T-cell (primary cell): ENCODE data around the gene TRAF5. TPM values are rescaled to one million over a fixed set of nuclear protein-coding genes. Genes with fewer than 3 reads are reported as not detected.
A peak's percentile ranks its signal among the peaks of the same experiment; 100 is the strongest.

Experiments
- ATAC-seq, 4 experiments: fragments of 200-7000 bp in 3 of 4; fragments of 150-1000 bp in 1 of 4; cut with Tn5 transposase; replicated peaks in 1 of 4; 1 replicate in 3 of 4; 2 replicates in 1 of 4; pipeline ENCODE4 v1.10.0; 2021; ENCODE audit warnings: moderate library complexity in 3 of 4, mild to moderate bottlenecking in 2 of 4, moderate number of reproducible peaks in 1 of 4
- CTCF ChIA-PET, 2 donors: fragments of 300-600 bp; sonication (Branson Sonifier 250); formaldehyde crosslinking; loops; one replicate each; lab custom pipeline; 2022; ENCODE audit warnings: antibody characterized with exemption in 2 of 2; lab: Charles Lee
- POLR2A ChIA-PET, 2 donors: fragments of 300-600 bp; sonication (Branson Sonifier 250); formaldehyde crosslinking; loops; one replicate each; lab custom pipeline; 2022; ENCODE audit warnings: antibody characterized with exemption in 2 of 2; lab: Charles Lee
- DNase-seq, 35 experiments: peaks; one replicate each; pipeline versions ENCODE4 v3.0.0 to v3.0.0-alpha.2; 2013 to 2023
- H3K27ac ChIP-seq: one replicate; pipeline ENCODE4 v1.5.1; 2013; ENCODE audit warnings: low read length
- H3K27me3 ChIP-seq, 2 experiments: replicated peaks in 1 of 2; 1 replicate in 1 of 2; 2 replicates in 1 of 2; pipeline versions ENCODE4 v1.6.1 to v1.7.0; 2013; ENCODE audit warnings: low read length in 1 of 2, mixed read lengths in 1 of 2; ENCODE audit not compliant: control insufficient read depth in 2 of 2, insufficient read depth in 2 of 2; ENCODE audit errors: extremely low read depth in 1 of 2
- H3K36me3 ChIP-seq, 2 donors: 1 replicate in 1 of 2; 2 replicates in 1 of 2; pipeline versions ENCODE4 v1.6.1 to v1.7.0; 2013; ENCODE audit warnings: low read length in 1 of 2; ENCODE audit not compliant: control insufficient read depth in 2 of 2, insufficient read depth in 1 of 2; ENCODE audit errors: extremely low read depth in 1 of 2
- H3K4me1 ChIP-seq, 2 experiments: 1 replicate in 1 of 2; 2 replicates in 1 of 2; pipeline versions ENCODE4 v1.6.1 to v1.7.0; 2013; ENCODE audit warnings: low read length in 2 of 2, mixed read lengths in 1 of 2; ENCODE audit not compliant: insufficient read depth in 2 of 2, control insufficient read depth in 1 of 2; ENCODE audit errors: extremely low read depth in 1 of 2
- H3K4me3 ChIP-seq, 2 donors: 1 replicate in 1 of 2; 2 replicates in 1 of 2; pipeline versions ENCODE4 v1.5.1 to v1.7.0; 2013; ENCODE audit warnings: mild to moderate bottlenecking in 2 of 2, low read length in 1 of 2, moderate library complexity in 1 of 2; ENCODE audit not compliant: control insufficient read depth in 1 of 2; ENCODE audit errors: extremely low read depth in 1 of 2
- H3K9me3 ChIP-seq: 2 replicates; pipeline ENCODE4 v1.7.0; 2013
- H3K27ac Mint-ChIP-seq, 2 donors: one replicate each; pipeline ENCODE4 v1.8.0; 2020 to 2021; ENCODE audit warnings: mild to moderate bottlenecking in 2 of 2, mixed read lengths in 2 of 2
- H3K27me3 Mint-ChIP-seq, 2 donors: one replicate each; pipeline ENCODE4 v1.8.0; 2021 to 2022; ENCODE audit warnings: mixed read lengths in 2 of 2
- H3K36me3 Mint-ChIP-seq: one replicate; pipeline ENCODE4 v1.8.0; 2021; ENCODE audit warnings: mixed read lengths
- H3K4me1 Mint-ChIP-seq, 3 donors: one replicate each; pipeline ENCODE4 v1.8.0; 2020 to 2022; ENCODE audit warnings: mixed read lengths in 3 of 3, mild to moderate bottlenecking in 1 of 3
- H3K4me3 Mint-ChIP-seq, 3 donors: one replicate each; pipeline ENCODE4 v1.8.0; 2020 to 2022; ENCODE audit warnings: mild to moderate bottlenecking in 3 of 3, mixed read lengths in 3 of 3, moderate library complexity in 3 of 3
- H3K9me3 Mint-ChIP-seq, 3 donors: one replicate each; pipeline ENCODE4 v1.8.0; 2020 to 2022; ENCODE audit warnings: mixed read lengths in 3 of 3
- WGBS: methylation state at CpG from one replicate; pipeline ENCODE4 v1.1.5; 2013; ENCODE audit warnings: missing lambda C conversion rate; ENCODE audit not compliant: insufficient coverage; 5-methylcytosine and 5-hydroxymethylcytosine counted together
- total RNA-seq, 35 experiments: library from RNA in 6 of 35; stranded (reverse) in 6 of 35; fragments of 120-200 nt in 1 of 35; gene quantifications; one replicate each; pipeline versions ENCODE4 v1.2.1 to v1.2.4 and lab custom pipeline; 2013 to 2026

Gene TRAF5
- total RNA-seq, 5 donors from 2014 or later (not counting 1 experiment from before 2014, with no cell fraction given): 49.5 to 64.5 (median 57.2) TPM

DNA sequence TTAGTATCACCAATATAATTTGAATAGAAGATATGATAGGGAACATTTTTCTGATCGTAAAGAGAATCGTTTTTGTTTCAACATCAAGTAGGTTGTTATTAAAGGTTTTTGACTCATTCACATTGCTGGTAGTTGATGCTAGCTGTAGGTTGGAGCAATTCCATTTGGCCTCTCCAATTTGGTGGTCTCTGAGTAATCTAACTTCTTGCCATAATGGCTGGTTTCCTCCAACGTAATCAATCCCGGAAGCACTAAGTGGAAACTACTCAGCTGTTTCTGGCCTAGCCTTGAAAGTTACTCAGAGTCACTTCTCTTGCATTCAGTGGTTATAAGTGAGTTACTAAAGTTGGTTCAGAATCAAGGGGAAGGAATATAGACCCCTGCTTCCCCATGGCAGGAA, 41.4 kb upstream of the TRAF5 start:
- H3K27ac Mint-ChIP-seq: no peak overlapping the region
- no peaks in the 10 kb centered on the region for H3K9me3 Mint-ChIP-seq
- CTCF ChIA-PET: no interaction called here

DNA sequence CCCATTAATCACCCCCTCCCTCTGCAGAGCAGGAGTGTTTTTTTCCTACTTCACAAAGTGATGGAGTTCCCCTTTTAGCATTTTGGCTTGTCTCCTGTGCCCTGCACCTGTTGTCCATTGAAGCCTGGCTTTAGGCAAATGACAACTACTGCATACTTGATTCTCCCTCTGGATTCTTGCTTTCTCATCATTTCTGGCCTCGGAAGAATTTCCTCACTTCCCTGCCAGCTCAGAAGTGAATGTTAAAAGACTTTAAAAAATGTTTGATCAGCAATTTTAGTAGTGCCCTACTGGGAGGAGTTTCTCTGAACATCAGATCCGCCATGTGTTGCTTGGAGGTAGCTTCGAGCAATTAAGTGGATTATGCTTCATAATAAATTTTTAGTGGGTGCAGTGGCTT, 39.4 kb upstream of the TRAF5 start:
- POLR2A ChIA-PET: no interaction called here
- H3K36me3 Mint-ChIP-seq: peaks cover 55% of the 10 kb centered on the region
- no peaks in the 10 kb centered on the region for H3K9me3 ChIP-seq
- no peak overlapping the region for H3K4me3 ChIP-seq
- H3K9me3 Mint-ChIP-seq: no peaks in the 10 kb centered on the region
- H3K36me3 ChIP-seq: peaks cover 0 to 65% of the 10 kb centered on the region in 2 donors
- H3K27me3 Mint-ChIP-seq: no peaks in the 10 kb centered on the region
- no peaks in the 10 kb centered on the region for H3K27me3 ChIP-seq
- H3K4me1 Mint-ChIP-seq: peaks cover 14 to 18% (median 15%) of the 10 kb centered on the region in 3 donors
- CTCF ChIA-PET: no interaction called here
- no peak for DNase-seq
- H3K4me3 Mint-ChIP-seq: no peak overlapping the region
- no peak overlapping the region for H3K27ac ChIP-seq
- no peak overlapping the region for H3K27ac Mint-ChIP-seq
- no peaks in the 10 kb centered on the region for H3K4me1 ChIP-seq
- ATAC-seq: no peak
- WGBS: 83% methylated on average over 2 of the region's 3 CpGs

More for the DNA sequence above, 41.4 kb upstream of the TRAF5 start:
- H3K27me3 ChIP-seq: no peaks in the 10 kb centered on the region
- H3K4me1 ChIP-seq: no peaks in the 10 kb centered on the region
- H3K4me3 Mint-ChIP-seq: no peak overlapping the region
- H3K27me3 Mint-ChIP-seq: no peaks in the 10 kb centered on the region
- no peaks in the 10 kb centered on the region for H3K9me3 ChIP-seq
- WGBS: 96% methylated on average over 3 of the region's 4 CpGs
- no peak overlapping the region for H3K4me3 ChIP-seq
- no peak overlapping the region for H3K27ac ChIP-seq
- peaks cover 8 to 18% (median 12%) of the 10 kb centered on the region in 3 donors for H3K4me1 Mint-ChIP-seq
- DNase-seq: no peak
- POLR2A ChIA-PET: interaction anchor here in 1 of 2 donors (0.5 kb wide), 1 partner anchor 25 kb away, joined by 3 read pairs; no protein-coding TSS in a partner anchor
- peaks cover 45% of the 10 kb centered on the region for H3K36me3 Mint-ChIP-seq
- no peak for ATAC-seq
- peaks cover 0 to 59% of the 10 kb centered on the region in 2 donors for H3K36me3 ChIP-seq

DNA sequence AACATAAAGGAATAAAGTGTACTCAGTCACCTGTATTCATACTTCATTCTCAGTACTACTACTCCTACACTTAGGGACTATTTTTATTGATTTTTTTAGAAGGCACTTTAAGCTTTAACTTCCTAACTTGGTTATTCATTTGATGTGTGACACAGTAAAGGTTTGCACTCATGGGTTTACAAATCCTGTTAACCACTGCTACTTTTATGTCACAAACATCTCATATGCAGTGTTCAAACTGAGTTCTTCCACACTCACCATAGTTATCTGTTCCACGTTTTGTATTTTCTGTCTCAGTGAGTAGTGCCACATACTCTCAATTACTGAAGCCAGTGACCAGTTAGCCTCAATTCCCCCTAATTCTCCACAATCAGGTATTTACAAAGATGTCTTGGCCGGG, 34.2 kb upstream of the TRAF5 start:
- 93% methylated on average over 2 of the region's 2 CpGs for WGBS
- H3K36me3 Mint-ChIP-seq: peaks cover 50% of the 10 kb centered on the region
- no peaks in the 10 kb centered on the region for H3K27me3 Mint-ChIP-seq

DNA sequence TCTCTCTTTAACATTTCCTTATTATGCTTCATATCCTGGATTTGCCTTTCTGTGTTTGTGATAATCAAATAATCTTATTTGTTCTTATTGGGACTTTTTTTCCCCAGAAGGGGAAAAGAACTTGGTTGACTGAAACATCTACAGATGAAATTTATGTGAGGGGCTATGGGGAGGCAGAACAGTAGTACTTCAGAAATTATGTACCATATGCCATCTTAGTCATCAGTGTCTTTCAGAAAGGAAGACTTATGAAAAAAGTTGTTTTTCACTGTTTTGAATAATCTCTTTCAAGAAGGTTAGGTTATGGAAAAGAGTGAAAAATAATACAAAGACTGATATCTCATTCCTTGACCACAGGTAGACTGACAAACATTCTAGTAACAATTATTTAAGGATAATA, 30.2 kb upstream of the TRAF5 start:
- Histone ChIP-seq H3K27ac (no peak overlapping the region), H3K4me1 (no peaks in the 10 kb centered on the region), H3K9me3 (no peaks in the 10 kb centered on the region), H3K4me3 (no peak overlapping the region), H3K27me3 (no peaks in the 10 kb centered on the region), H3K36me3 (peaks cover 0 to 60% of the 10 kb centered on the region in 2 donors)
- no peak for ATAC-seq
- Mint-ChIP-seq H3K36me3 (peaks cover 59% of the 10 kb centered on the region), H3K27ac (no peak overlapping the region), H3K9me3 (no peaks in the 10 kb centered on the region), H3K27me3 (no peaks in the 10 kb centered on the region), H3K4me3 (no peak overlapping the region), H3K4me1 (peaks cover 0 to 8% (median 6%) of the 10 kb centered on the region in 3 donors)
- DNase-seq: no peak
- ChIA-PET CTCF (interaction anchor here (0.6 to 1.6 kb wide), 2 partner anchors 11 to 27 kb away, joined by 3 to 5 read pairs; no protein-coding TSS in a partner anchor), POLR2A (interaction anchor here in 1 of 2 donors (0.6 kb wide), 1 partner anchor 14 kb away, joined by 4 read pairs; no protein-coding TSS in a partner anchor)

More for the DNA sequence above, 34.2 kb upstream of the TRAF5 start:
- Histone ChIP-seq H3K4me1 (no peaks in the 10 kb centered on the region), H3K27me3 (no peaks in the 10 kb centered on the region), H3K9me3 (no peaks in the 10 kb centered on the region), H3K27ac (no peak overlapping the region), H3K36me3 (peaks cover 0 to 67% of the 10 kb centered on the region in 2 donors), H3K4me3 (no peak overlapping the region)
- Mint-ChIP-seq H3K27ac (no peak overlapping the region), H3K4me3 (no peak overlapping the region), H3K9me3 (no peaks in the 10 kb centered on the region), H3K4me1 (peaks cover 10 to 12% (median 10%) of the 10 kb centered on the region in 3 donors)
- ATAC-seq (no peak), DNase-seq (no peak)
- ChIA-PET POLR2A (no interaction called here), CTCF (no interaction called here)

DNA sequence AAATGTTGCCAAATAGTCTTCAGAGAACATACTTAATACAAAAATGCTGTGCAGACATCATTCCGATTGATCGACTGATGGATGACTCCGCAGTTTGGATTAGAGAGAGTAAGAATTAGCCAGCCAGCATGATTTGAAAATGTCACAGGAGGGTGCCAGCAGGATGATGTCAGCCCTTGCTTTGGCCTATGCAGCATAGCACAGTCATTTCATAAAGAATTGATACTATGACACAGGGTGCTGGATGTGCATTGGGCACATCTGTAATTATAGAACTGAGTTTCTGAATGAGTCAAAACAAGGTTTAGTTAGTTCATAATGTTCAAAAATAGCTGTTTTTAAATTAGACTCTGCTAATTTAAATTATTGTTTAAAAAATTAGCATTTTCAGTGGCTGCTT, 21.6 kb upstream of the TRAF5 start:
- H3K36me3 Mint-ChIP-seq: peaks cover 44% of the 10 kb centered on the region
- H3K27me3 Mint-ChIP-seq: no peaks in the 10 kb centered on the region

DNA sequence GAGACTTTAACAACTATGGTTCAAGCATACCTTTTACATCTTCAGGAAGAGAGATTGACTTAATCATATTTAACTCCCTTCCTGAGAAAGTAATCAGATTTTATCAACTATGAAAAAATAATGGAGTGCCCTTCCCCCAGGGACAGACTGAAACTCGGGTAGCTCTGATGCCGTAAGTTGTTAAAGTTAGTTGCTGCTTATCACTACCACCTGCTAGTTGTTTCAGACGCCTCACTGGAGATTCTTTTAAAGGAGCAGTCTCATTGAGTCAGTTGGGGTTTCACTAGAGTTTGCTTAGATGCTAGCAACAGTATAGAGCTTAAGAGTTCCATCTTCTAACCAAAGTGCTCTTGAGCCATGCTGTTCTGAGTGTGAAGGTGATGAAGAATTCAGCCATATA, 17.0 kb upstream of the TRAF5 start:
- H3K27ac Mint-ChIP-seq: peak overlapping the region; percentile 62 to 79
- no peak overlapping the region for H3K4me3 ChIP-seq

More for the DNA sequence above, 21.6 kb upstream of the TRAF5 start:
- H3K4me1 ChIP-seq: no peaks in the 10 kb centered on the region
- CTCF ChIA-PET: interaction anchor here in 1 of 2 donors (0.6 kb wide), 1 partner anchor 1742 kb away, joined by 3 read pairs; no protein-coding TSS in a partner anchor
- Mint-ChIP-seq H3K9me3 (no peaks in the 10 kb centered on the region), H3K27ac (no peak overlapping the region), H3K4me1 (peaks cover 6 to 33% (median 30%) of the 10 kb centered on the region in 3 donors), H3K4me3 (no peak overlapping the region)
- WGBS: 77% methylated on average over 3 of the region's 3 CpGs
- H3K4me3 ChIP-seq: no peak overlapping the region
- no peak for ATAC-seq
- no peak for DNase-seq
- peaks cover 0 to 43% of the 10 kb centered on the region in 2 donors for H3K36me3 ChIP-seq
- H3K9me3 ChIP-seq: no peaks in the 10 kb centered on the region
- POLR2A ChIA-PET: no interaction called here
- H3K27ac ChIP-seq: no peak overlapping the region
- H3K27me3 ChIP-seq: no peaks in the 10 kb centered on the region

More for the DNA sequence above, 17.0 kb upstream of the TRAF5 start:
- POLR2A ChIA-PET: no interaction called here
- H3K27me3 ChIP-seq: no peaks in the 10 kb centered on the region
- no peak overlapping the region for H3K4me3 Mint-ChIP-seq
- peaks cover 0 to 26% of the 10 kb centered on the region in 2 donors for H3K36me3 ChIP-seq
- no peak overlapping the region for H3K27ac ChIP-seq
- H3K4me1 ChIP-seq: no peaks in the 10 kb centered on the region
- DNase-seq (no peak), ATAC-seq (no peak)
- peaks cover 33% of the 10 kb centered on the region for H3K36me3 Mint-ChIP-seq
- CTCF ChIA-PET: interaction anchor here in 1 of 2 donors (0.7 kb wide), 1 partner anchor 1917 kb away, joined by 3 read pairs; no protein-coding TSS in a partner anchor
- H3K27me3 Mint-ChIP-seq: no peaks in the 10 kb centered on the region
- H3K9me3 Mint-ChIP-seq: no peaks in the 10 kb centered on the region
- peaks cover 0 to 21% (median 21%) of the 10 kb centered on the region in 3 donors for H3K4me1 Mint-ChIP-seq
- no peaks in the 10 kb centered on the region for H3K9me3 ChIP-seq
- WGBS: no CpG with 5 or more reads among the region's 3 CpGs
